T-helper 1 cell (primary cell): Measurements from ENCODE around the gene ACAT1.
"Not testable (repeated sequence)": the region's sequence is repeated elsewhere in the genome, so short reads cannot be mapped to it uniquely, and the experiment has no call there.

Experiments used
- DNase-seq, 5 donors: peaks; one replicate each; pipeline ENCODE4 v3.0.0-alpha.2; 2012 to 2020

The ACAT1 gene

GRCh38 chr11:108147150-108147549, 25.8 kb downstream of the ACAT1 start:
- no peak for DNase-seq

DNA sequence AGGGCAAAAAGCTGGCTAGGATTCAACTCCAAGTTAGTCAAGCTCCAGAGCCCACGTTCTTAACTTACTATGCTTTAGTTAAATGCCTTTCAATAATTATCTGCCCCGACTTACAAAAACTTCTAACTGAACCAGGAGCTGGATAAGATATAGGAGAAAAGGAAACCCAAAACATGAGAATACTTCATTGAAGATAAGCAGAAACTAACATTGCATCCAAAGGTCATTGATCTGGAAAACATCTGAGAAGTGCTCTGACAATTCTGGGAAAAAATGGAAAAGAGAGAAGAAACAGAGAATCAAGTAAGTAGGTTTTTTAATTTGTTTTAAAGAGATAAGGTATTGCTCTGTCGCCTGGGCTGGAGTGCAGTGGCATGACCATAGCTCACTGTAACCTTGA, 27.2 kb downstream of the ACAT1 start:
- DNase-seq = no peak

- DNase-seq = no peak
Observed at GRCh38 chr11:108154591-108154990, 33.2 kb downstream of the ACAT1 start.

DNA sequence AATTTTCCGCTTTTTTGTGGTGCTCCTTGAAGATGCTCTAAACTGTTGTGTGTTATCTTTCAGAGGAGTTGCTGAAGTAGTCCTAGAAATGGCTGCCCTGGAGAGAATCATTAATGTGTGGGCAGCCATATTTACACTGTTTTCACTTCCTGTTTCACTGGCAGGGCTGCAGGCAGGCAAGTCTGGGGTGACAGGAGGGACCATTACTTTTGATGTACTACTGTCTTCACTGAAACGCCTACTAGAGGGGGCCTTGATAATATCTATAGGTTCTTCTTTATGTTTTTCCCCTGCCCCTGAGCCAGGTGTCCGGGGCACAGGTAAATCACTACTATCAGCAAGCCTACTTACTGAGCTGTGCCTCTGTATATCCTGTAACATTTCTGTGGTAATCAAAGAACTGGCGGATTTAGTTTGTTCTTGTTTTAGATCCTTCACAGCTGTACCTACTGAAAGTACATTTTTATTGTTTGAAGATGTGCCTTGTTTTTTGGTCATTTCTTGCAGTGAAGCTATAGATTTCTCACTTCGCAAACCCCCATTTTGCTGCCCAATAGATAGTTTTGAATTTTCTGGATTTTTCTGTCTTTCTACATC, 39.7 kb downstream of the ACAT1 start:
- DNase-seq = peak in 1 of 5 donors; percentile 6

DNA sequence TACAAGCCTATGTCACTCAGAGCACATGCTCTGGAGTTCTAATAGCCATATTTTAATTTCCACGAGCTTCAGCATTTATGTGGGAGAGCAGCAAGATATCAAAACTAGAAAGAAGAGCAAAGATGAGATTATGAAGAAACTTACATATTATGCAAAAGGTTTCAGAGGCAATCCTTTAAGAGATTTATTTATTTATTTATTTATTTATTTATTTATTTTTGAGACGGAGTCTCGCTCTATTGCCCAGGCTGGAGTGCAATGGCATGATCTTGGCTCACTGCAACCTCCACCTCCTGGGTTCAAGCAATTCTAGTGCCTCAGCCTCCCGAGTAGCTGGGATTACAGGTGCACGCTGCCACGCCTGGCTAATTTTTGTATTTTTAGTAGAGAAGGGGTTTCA, 41.5 kb downstream of the ACAT1 start:
- not testable (repeated sequence) for DNase-seq

DNA sequence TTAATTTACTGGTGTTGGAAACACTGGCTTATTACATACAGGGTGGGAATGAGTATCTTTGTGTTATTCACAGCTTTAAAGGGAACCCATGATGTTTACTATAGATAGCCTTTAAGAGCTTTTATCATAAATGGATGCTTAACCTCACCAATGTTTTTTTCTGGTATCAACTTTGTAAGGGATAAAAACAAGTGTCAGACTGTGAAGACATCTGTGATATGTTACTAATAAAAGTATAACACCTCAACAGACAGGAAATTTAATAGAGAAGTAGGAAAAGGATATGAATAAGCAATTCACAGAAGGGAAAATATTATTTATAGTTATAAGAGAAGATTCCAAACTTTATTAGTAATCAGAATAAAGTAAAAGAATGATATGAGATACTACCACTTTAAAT, 46.3 kb downstream of the ACAT1 start:
- DNase-seq = no peak

DNA sequence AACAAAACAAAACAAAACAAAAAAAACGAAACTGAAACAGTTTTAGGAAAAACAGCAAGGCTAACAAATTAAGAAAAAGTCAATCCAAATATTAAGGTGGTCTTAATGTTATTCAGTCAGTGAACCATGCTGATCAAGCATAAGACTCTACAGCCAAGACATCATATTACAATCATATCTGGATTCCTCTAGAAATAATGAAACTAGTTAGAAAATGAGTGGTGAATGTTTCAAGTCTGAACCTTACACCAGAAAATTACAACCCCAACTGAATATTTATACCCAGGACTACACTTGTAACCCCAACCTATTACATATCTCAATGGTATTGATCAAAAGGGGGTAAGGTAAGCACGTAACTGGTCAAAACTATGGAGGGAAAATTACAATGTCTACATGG, 48.8 kb downstream of the ACAT1 start:
- DNase-seq = peak in 1 of 5 donors; percentile 12

DNA sequence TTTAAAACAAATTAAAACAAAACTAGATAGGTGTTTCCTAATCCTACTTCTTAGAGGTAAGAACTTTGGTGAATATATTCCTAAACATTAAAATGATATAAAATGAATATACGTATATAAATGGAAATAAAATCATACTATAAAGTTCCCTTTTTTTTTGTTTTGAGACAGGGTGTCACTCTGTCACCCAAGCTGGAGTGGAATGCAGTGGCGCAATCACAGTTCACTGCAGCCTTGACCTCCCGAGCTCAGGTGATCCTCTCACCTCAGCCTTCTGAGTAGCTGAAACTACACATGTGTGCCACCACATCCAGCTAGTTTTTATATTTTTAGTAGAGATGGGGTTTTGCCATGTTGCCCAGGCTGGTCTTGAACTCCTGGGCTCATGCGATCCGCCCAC, 56.2 kb downstream of the ACAT1 start:
- DNase-seq = no peak

DNA sequence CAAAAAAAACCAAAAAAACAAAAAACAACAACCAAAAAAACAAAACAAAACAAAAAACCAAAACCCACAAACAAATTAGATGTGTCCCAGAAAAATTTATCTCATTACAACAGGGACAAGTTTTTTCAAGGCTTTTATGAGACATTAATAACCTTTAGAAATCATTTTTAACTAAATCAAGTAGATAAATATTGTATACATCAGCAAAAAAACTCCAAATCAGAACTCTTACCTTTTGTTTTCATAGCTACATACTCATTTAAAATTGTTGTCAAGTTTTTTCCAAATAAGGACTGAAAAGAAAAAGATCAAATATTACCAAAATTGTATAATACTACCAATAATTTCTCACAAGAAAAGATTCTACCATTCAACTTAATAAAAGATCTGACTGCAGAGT, 72.4 kb downstream of the ACAT1 start:
- no peak for DNase-seq

DNA sequence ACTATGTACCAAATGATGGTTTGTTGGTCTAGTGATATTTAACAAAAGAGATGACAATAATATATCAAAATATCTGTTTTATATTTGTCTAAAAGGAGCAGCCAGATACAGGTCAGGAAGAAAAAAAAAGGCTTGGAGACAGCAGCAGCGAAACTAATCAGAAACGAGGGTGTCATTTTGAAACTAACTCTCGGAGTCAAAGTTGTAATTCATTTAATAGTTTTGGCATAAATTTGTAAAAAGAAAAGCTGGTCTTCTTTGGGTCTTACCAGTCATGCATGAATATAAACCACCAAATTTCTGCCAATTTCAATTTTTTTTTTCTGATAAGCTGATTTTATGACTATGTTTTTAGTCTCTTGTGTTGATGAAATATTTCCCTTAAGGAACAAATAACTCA, 75.5 kb downstream of the ACAT1 start:
- peak in 1 of 5 donors; percentile 44 for DNase-seq
